PFSK-1 (cell line): ENCODE results near the gene TNFRSF12A.

Source experiments
- POLR2AphosphoS5 ChIP-seq: IDR thresholded peaks from 2 replicates; pipeline ENCODE4 v1.6.1; 2012; ENCODE audit warnings: low read depth, mild to moderate bottlenecking, control low read depth, low read length, moderate library complexity
- SIN3A ChIP-seq: IDR thresholded peaks from 2 replicates; pipeline ENCODE4 v1.6.1; 2012; ENCODE audit warnings: mild to moderate bottlenecking, low read length, moderate library complexity, borderline replicate concordance; ENCODE audit not compliant: insufficient read depth
- TAF1 ChIP-seq: IDR thresholded peaks from 2 replicates; pipeline ENCODE4 v1.6.1; 2012; ENCODE audit warnings: low read length, control low read depth, borderline replicate concordance; ENCODE audit not compliant: insufficient read depth
- TF ChIP-seq, protein P1 (sequence below), 2 experiments: IDR thresholded peaks; 2 replicates each; pipeline versions ENCODE4 v1.6.1 to v1.8.0; 2011 to 2012; ENCODE audit warnings: low read depth in 2 of 2, low read length in 2 of 2, control low read depth in 1 of 2, inconsistent platforms in 1 of 2, mild to moderate bottlenecking in 1 of 2, moderate library complexity in 1 of 2; ENCODE audit not compliant: insufficient read depth in 1 of 2

DNA sequence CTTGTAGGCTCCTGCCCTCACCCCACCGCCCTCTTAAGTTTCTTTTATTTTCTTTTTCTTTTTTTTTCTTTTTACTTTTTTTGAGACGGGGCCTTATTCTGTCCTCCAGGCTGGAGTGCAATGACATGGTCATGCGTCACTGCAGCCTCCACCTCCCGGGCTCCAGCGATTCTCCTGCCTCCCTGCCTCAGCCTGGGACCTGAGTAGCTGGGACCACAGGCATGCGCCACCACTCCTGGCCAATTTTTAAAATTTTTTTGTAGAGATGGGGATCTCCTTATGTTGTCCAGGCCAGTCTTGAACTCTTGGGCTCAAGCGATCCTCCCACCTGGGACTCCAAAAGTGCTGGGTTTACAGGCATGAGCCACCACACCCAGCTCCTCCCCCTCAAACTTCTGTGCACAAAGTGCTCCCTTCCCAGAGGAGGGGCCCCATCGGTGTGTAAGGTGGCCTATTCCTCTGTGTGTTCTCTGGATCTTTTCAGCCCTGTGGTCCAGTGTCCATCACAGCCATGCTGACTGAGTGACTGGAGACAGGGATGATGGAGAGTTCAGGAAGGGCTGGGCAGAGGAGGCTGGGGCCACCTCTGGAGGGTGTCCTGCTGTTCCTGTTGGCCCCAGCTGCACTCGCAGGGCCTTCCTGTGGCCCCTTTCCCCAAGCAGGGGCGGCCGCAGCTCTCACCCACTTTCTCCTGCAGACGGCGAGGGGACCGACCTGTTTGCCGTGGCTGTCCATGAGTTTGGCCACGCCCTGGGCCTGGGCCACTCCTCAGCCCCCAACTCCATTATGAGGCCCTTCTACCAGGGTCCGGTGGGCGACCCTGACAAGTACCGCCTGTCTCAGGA, 36.4 kb downstream of the TNFRSF12A start:
- TF ChIP-seq, protein P1, sequence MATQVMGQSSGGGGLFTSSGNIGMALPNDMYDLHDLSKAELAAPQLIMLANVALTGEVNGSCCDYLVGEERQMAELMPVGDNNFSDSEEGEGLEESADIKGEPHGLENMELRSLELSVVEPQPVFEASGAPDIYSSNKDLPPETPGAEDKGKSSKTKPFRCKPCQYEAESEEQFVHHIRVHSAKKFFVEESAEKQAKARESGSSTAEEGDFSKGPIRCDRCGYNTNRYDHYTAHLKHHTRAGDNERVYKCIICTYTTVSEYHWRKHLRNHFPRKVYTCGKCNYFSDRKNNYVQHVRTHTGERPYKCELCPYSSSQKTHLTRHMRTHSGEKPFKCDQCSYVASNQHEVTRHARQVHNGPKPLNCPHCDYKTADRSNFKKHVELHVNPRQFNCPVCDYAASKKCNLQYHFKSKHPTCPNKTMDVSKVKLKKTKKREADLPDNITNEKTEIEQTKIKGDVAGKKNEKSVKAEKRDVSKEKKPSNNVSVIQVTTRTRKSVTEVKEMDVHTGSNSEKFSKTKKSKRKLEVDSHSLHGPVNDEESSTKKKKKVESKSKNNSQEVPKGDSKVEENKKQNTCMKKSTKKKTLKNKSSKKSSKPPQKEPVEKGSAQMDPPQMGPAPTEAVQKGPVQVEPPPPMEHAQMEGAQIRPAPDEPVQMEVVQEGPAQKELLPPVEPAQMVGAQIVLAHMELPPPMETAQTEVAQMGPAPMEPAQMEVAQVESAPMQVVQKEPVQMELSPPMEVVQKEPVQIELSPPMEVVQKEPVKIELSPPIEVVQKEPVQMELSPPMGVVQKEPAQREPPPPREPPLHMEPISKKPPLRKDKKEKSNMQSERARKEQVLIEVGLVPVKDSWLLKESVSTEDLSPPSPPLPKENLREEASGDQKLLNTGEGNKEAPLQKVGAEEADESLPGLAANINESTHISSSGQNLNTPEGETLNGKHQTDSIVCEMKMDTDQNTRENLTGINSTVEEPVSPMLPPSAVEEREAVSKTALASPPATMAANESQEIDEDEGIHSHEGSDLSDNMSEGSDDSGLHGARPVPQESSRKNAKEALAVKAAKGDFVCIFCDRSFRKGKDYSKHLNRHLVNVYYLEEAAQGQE (IDR thresholded peaks at IDR 0.05; ENCODE audit: insufficient read depth in 1 of 2, low read depth in 2 of 2, low read length in 2 of 2), result no peak
- TF ChIP-seq POLR2AphosphoS5, result no peak
- TF ChIP-seq TAF1, result no peak
- no peak for TF ChIP-seq SIN3A
